Mucosa of rectum (tissue), 2 donors: Measurements from ENCODE around the gene ADGRG1.

Source experiments
- H3K27ac ChIP-seq, 2 donors: one replicate each; pipeline ENCODE4 v1.7.0; 2013; ENCODE audit warnings: inconsistent platforms in 2 of 2, low read depth in 2 of 2, low read length in 2 of 2
- H3K27me3 ChIP-seq, 2 donors: one replicate each; pipeline ENCODE4 v1.7.0; 2013; ENCODE audit warnings: low read length in 2 of 2; ENCODE audit not compliant: control insufficient read depth in 2 of 2, insufficient read depth in 2 of 2
- H3K36me3 ChIP-seq, 2 donors: one replicate each; pipeline ENCODE4 v1.7.0; 2013; ENCODE audit warnings: low read length in 2 of 2; ENCODE audit not compliant: control insufficient read depth in 2 of 2, insufficient read depth in 2 of 2
- H3K4me1 ChIP-seq, 2 donors: one replicate each; pipeline ENCODE4 v1.7.0; 2013; ENCODE audit warnings: low read length in 2 of 2, mild to moderate bottlenecking in 1 of 2; ENCODE audit not compliant: control insufficient read depth in 2 of 2, insufficient read depth in 2 of 2
- H3K4me3 ChIP-seq, 2 donors: one replicate each; pipeline ENCODE4 v1.7.0; 2013; ENCODE audit warnings: low read length in 2 of 2
- H3K9ac ChIP-seq, 2 donors: one replicate each; pipeline ENCODE4 v1.7.0; 2013; ENCODE audit warnings: low read length in 2 of 2, low read depth in 1 of 2, mild to moderate bottlenecking in 1 of 2
- H3K9me3 ChIP-seq, 2 donors: one replicate each; pipeline ENCODE4 v1.7.0; 2013; ENCODE audit warnings: low read length in 2 of 2; ENCODE audit not compliant: control insufficient read depth in 2 of 2
- donor health status: healthy.
- donor health status: Normal muscosa, but diverticular disease.

The ADGRG1 gene

DNA sequence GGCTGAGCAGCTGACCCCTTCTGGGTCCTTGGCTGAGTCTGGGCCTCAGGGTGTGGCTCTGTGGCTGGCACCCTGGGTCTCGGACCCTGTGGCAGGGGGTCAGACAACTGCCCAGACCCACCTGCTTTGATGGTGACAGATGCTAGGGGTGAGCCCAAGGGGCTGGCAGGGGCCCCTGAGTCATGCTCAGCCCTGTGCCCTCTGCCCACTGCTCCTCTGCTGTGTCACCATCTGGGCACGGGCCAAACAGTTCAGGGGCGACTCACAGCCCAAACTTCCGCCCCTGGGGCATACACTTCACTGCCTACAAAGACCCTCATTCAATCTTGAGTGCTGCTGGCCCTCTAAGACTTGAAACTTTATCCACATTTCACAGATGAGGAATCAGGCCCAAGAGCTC is 5.7 kb downstream of the ADGRG1 start:
- H3K9ac ChIP-seq: peak overlapping the region in 1 of 2 donors; percentile 3
- peaks cover 23 to 29% of the 10 kb centered on the region in 2 donors for H3K4me1 ChIP-seq
- no peaks in the 10 kb centered on the region for H3K9me3 ChIP-seq
- peaks cover 0 to 2% of the 10 kb centered on the region in 2 donors for H3K36me3 ChIP-seq
- peaks cover 0 to 2% of the 10 kb centered on the region in 2 donors for H3K27me3 ChIP-seq
- peak overlapping the region in 1 of 2 donors; percentile 89 for H3K27ac ChIP-seq
- no peak overlapping the region for H3K4me3 ChIP-seq

- peak overlapping the region; percentile 52 to 57 for H3K4me3 ChIP-seq
- peaks cover 0 to 1% of the 10 kb centered on the region in 2 donors for H3K36me3 ChIP-seq
- peak overlapping the region; percentile 86 to 89 for H3K27ac ChIP-seq
- H3K9ac ChIP-seq: peak overlapping the region; percentile 15 to 56
- peaks cover 0 to 2% of the 10 kb centered on the region in 2 donors for H3K27me3 ChIP-seq
- H3K4me1 ChIP-seq: peaks cover 23 to 29% of the 10 kb centered on the region in 2 donors
- H3K9me3 ChIP-seq: no peaks in the 10 kb centered on the region
These were observed 7.1 kb downstream of the ADGRG1 start for GRCh38 chr16:57635266-57636097.

- Histone ChIP-seq H3K27ac (peak overlapping the region; percentile 86 to 89), H3K4me3 (no peak overlapping the region), H3K36me3 (no peaks in the 10 kb centered on the region), H3K9ac (peak overlapping the region in 1 of 2 donors; percentile 10), H3K4me1 (peaks cover 23 to 29% of the 10 kb centered on the region in 2 donors), H3K9me3 (no peaks in the 10 kb centered on the region), H3K27me3 (no peaks in the 10 kb centered on the region)
These were observed 7.8 kb downstream of the ADGRG1 start for GRCh38 chr16:57636184-57636583.

- H3K27ac ChIP-seq: no peak overlapping the region
- no peak overlapping the region for H3K9ac ChIP-seq
- H3K4me1 ChIP-seq: peaks cover 23 to 29% of the 10 kb centered on the region in 2 donors
- no peaks in the 10 kb centered on the region for H3K36me3 ChIP-seq
- no peak overlapping the region for H3K4me3 ChIP-seq
- no peaks in the 10 kb centered on the region for H3K27me3 ChIP-seq
- no peaks in the 10 kb centered on the region for H3K9me3 ChIP-seq
These were observed 8.6 kb downstream of the ADGRG1 start for GRCh38 chr16:57637020-57637419.

- Histone ChIP-seq H3K9ac (no peak overlapping the region), H3K36me3 (no peaks in the 10 kb centered on the region), H3K4me3 (no peak overlapping the region), H3K27ac (no peak overlapping the region), H3K9me3 (no peaks in the 10 kb centered on the region), H3K27me3 (no peaks in the 10 kb centered on the region), H3K4me1 (peaks cover 23 to 29% of the 10 kb centered on the region in 2 donors)
These were observed 9.0 kb downstream of the ADGRG1 start for GRCh38 chr16:57637424-57637823.

DNA sequence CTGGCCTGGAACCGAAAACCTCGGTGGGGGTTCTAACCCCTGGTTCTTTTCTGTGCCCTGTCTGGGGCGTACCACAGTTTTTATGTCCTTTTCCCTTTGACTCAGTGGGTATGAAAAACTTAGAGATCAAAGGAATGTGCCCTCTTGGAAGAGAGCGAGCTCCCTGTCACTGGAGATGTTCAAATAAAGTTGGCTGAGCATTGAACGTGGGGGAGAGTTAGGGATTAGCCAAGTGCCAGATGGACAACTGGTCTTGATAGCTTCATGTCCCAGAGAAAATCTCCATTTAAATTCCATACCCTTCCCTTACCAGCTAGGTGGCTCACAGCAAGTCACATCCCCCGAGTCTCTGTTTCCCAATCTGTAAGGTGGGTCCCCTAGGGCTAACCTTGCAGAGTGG is 9.5 kb downstream of the ADGRG1 start:
- no peak overlapping the region for H3K4me3 ChIP-seq
- no peaks in the 10 kb centered on the region for H3K27me3 ChIP-seq
- no peaks in the 10 kb centered on the region for H3K36me3 ChIP-seq
- H3K27ac ChIP-seq: no peak overlapping the region
- no peak overlapping the region for H3K9ac ChIP-seq
- peaks cover 23 to 29% of the 10 kb centered on the region in 2 donors for H3K4me1 ChIP-seq
- H3K9me3 ChIP-seq: no peaks in the 10 kb centered on the region

DNA sequence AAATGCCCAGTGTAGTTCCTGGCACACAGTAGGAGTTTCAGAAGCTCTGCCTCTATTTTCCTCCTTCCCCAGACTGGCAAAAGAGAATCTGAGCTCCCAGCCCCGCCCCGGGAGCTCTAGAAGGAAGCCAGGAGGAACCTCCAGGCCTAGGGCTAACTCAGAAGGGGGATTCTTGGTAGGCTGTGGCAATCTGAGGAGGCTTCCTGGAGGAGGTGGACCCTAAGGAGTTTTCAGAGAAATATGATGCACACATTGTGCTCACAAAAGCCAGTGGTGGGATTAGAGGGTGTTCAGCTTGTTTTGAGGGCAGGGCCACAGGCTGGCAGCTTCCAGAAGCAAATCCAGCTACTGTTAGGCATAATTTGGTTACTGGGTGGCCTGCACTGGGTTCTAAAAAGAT is 10.0 kb downstream of the ADGRG1 start:
- H3K9me3 ChIP-seq: no peaks in the 10 kb centered on the region
- H3K9ac ChIP-seq: no peak overlapping the region
- H3K36me3 ChIP-seq: no peaks in the 10 kb centered on the region
- H3K4me3 ChIP-seq: no peak overlapping the region
- no peaks in the 10 kb centered on the region for H3K27me3 ChIP-seq
- peaks cover 26 to 33% of the 10 kb centered on the region in 2 donors for H3K4me1 ChIP-seq
- H3K27ac ChIP-seq: no peak overlapping the region

DNA sequence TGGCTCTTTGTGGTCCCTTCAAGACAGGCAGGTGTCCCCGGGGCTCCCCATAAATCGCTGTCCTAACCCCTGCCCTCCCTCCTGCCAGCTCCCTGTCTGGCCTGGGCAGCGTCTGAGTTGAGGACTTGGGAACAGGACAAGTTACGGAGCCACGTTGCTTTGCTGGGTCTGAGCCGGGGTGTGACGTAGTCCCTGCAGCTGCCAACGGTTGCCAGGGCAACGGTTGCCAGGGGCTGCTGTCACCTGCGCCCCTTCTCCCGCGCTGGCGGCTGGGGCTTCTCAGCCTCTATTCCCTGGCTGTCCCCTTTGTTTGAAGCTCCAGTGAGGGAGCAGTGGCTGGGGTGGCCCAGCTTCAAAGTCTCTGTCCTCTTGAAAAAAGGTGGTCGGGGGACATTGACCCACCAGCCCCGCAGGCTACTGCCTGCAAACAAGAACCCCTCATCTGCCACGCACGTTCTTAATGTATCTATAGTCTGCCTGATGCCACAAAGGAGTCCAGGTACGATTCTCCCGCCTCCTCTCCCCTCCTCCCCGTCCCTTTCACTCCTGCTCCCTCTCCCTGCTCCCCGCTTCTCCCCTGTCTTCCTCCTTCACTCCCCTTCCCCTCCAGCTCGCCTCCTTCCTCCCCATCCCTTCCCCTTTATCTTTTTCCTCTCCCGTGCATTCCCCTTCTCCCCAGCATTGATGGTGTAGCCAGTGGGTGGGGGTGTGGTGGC is 10.9 kb downstream of the ADGRG1 start:
- Histone ChIP-seq H3K9me3 (no peaks in the 10 kb centered on the region), H3K27me3 (no peaks in the 10 kb centered on the region), H3K4me1 (peaks cover 28 to 34% of the 10 kb centered on the region in 2 donors), H3K4me3 (no peak overlapping the region), H3K9ac (no peak overlapping the region), H3K27ac (no peak overlapping the region), H3K36me3 (peaks cover 3% of the 10 kb centered on the region in 2 donors)

DNA sequence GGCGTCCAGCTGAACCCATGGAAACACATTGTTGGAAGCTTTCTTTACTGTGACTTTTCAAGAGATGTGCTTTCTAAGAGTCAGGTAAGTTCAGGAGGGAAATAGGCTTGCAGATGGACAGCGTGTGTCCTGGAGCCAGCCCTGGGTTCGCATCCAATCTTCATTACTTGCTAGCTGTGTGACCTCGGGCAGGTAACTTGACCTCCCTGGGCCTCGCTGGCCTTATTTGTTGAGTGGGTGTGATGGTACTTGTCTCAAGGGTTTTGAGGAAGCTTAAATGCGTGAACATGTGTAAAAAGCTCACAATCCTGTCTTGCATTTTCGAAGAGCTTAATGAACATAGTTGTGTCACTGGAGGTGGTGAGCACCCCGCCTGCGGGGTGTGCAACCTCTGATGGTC is 11.8 kb downstream of the ADGRG1 start:
- Histone ChIP-seq H3K4me1 (peaks cover 20 to 25% of the 10 kb centered on the region in 2 donors), H3K36me3 (peaks cover 9% of the 10 kb centered on the region in 2 donors), H3K9me3 (no peaks in the 10 kb centered on the region), H3K27ac (no peak overlapping the region), H3K9ac (no peak overlapping the region), H3K4me3 (no peak overlapping the region), H3K27me3 (no peaks in the 10 kb centered on the region)

- Histone ChIP-seq H3K36me3 (peaks cover 9 to 10% of the 10 kb centered on the region in 2 donors), H3K27ac (no peak overlapping the region), H3K9me3 (no peaks in the 10 kb centered on the region), H3K27me3 (no peaks in the 10 kb centered on the region), H3K4me3 (no peak overlapping the region), H3K4me1 (peaks cover 15 to 21% of the 10 kb centered on the region in 2 donors), H3K9ac (no peak overlapping the region)
These were observed 12.2 kb downstream of the ADGRG1 start for GRCh38 chr16:57640612-57641011.
